Uterus (tissue), 2 donors: ENCODE measurements around the gene CTDSPL2.

Source experiments
- CTCF ChIP-seq, 4 experiments: fragments of 200-600 bp in 2 of 4; fragments of 450-650 bp in 2 of 4; sonication (generic) in 2 of 4; IDR thresholded peaks; one replicate each; pipeline ENCODE4 v1.5.1; 2016 to 2019; ENCODE audit warnings: antibody characterized with exemption in 4 of 4, mild to moderate bottlenecking in 2 of 4, moderate library complexity in 1 of 4
- POLR2A ChIP-seq, 2 donors: fragments of 450-650 bp; IDR thresholded peaks; one replicate each; pipeline ENCODE4 v1.6.1; 2016; ENCODE audit warnings: antibody characterized with exemption in 2 of 2, mild to moderate bottlenecking in 1 of 2, moderate library complexity in 1 of 2

GRCh38 chr15:44537735-44538240, 110.4 kb downstream of the CTDSPL2 start:
- TF ChIP-seq POLR2A (IDR thresholded peaks at IDR 0.05) (no peak), CTCF (IDR thresholded peaks at IDR 0.05) (no peak)
